NCI-H187 treated with DMSO at 0.1 percent for 48 hours (cell line): Measurements from ENCODE around the gene SLC4A1.

Experiments used
- DNase-seq: peaks from one replicate; lab custom pipeline; 2025; lab: John Stamatoyannopoulos, UW

Gene SLC4A1

GRCh38 chr17:44283344-44284023, 15.5 kb upstream of the SLC4A1 start:
- DNase-seq, result no peak

GRCh38 chr17:44282264-44282663, 14.3 kb upstream of the SLC4A1 start:
- no peak for DNase-seq

GRCh38 chr17:44281570-44281969, 13.6 kb upstream of the SLC4A1 start:
- no peak for DNase-seq

GRCh38 chr17:44280392-44280937, 12.5 kb upstream of the SLC4A1 start:
- no peak for DNase-seq

GRCh38 chr17:44279666-44280391, 11.9 kb upstream of the SLC4A1 start:
- DNase-seq, result no peak

- no peak for DNase-seq
These were observed 11.4 kb upstream of the SLC4A1 start for GRCh38 chr17:44279346-44279665.

GRCh38 chr17:44277976-44278375, 10.0 kb upstream of the SLC4A1 start:
- no peak for DNase-seq

- no peak for DNase-seq
These were observed 5.7 kb upstream of the SLC4A1 start for GRCh38 chr17:44273607-44274006.

- no peak for DNase-seq
These were observed 5.0 kb upstream of the SLC4A1 start for GRCh38 chr17:44272954-44273353.

- DNase-seq, result no peak
These were observed 4.5 kb upstream of the SLC4A1 start for GRCh38 chr17:44272321-44272951.

- no peak for DNase-seq
These were observed 1.8 kb upstream of the SLC4A1 start for GRCh38 chr17:44269535-44270240.

GRCh38 chr17:44268709-44269534, 987 bp upstream of the SLC4A1 start:
- no peak for DNase-seq

- no peak for DNase-seq
These were observed 825 bp downstream of the SLC4A1 start for GRCh38 chr17:44267165-44267455.

GRCh38 chr17:44266402-44267164, 1.4 kb downstream of the SLC4A1 start:
- DNase-seq, result no peak

- DNase-seq, result no peak
These were observed 4.5 kb downstream of the SLC4A1 start for GRCh38 chr17:44263345-44263902.

GRCh38 chr17:44262654-44263225, 5.2 kb downstream of the SLC4A1 start:
- DNase-seq, result no peak

- no peak for DNase-seq
These were observed 7.6 kb downstream of the SLC4A1 start for GRCh38 chr17:44260296-44260695.

- no peak for DNase-seq
These were observed 9.1 kb downstream of the SLC4A1 start for GRCh38 chr17:44258811-44259351.

- DNase-seq, result no peak
These were observed 9.8 kb downstream of the SLC4A1 start for GRCh38 chr17:44257815-44258760.
